HG03442 (cell line): ENCODE measurements around the gene HYAL3.

Experiments
- ATAC-seq: cut with Tn5 transposase; IDR thresholded peaks from one replicate; pipeline ENCODE4 v1.9.1; 2021; ENCODE audit warnings: mild to moderate bottlenecking, moderate library complexity; ENCODE audit not compliant: unreplicated experiment

The HYAL3 gene

GRCh38 chr3:50331364-50331907 is 32.2 kb upstream of the HYAL3 start:
- no peak for ATAC-seq

DNA sequence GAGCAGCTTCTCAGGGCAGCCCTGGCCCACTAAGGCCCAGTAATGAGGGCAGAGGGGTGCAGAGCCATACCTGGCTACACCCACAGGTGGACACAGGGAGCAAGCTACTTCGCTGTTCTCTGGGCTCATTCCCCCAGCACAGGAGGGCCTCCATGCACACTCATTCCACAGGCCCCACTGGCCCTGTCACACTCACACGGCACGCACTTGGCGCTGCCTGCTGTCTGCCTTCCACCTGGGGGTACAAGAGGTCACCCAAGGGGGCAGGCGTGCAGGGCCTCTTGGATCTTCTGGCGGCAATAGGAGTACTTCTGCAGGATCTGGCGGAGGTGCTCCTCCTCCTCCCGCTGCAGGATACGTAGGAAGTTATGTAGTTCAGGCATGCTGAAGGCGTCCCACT is 31.1 kb upstream of the HYAL3 start:
- no peak for ATAC-seq

- peak; percentile 87 for ATAC-seq
Observed at GRCh38 chr3:50327943-50328691, 28.9 kb upstream of the HYAL3 start, which contains the start of gene TUSC2. Gene TUSC2, minus strand, starts transcription at chr3:50328223. Its CDS starts 124 bp downstream, at chr3:50328099.

DNA sequence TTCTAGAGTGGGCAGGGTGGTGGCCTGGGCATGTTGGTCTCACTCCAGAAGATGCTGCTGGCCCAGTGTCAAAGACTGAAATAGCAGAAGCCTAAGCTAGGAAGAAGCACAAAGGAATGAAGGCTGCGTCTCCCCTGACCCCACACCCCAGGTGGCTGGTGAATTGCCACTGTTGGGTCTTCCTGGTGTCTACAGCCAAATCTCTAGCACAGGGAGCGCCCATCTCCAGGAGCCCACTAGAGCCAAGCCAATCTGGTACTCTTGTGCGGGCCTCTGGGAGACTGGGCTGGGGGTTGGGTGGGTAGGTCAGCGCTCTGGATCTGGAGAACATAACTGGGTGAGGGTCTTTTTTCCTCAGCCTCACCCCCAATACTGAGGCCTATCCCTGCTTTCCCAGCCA is 27.9 kb upstream of the HYAL3 start:
- ATAC-seq = no peak

DNA sequence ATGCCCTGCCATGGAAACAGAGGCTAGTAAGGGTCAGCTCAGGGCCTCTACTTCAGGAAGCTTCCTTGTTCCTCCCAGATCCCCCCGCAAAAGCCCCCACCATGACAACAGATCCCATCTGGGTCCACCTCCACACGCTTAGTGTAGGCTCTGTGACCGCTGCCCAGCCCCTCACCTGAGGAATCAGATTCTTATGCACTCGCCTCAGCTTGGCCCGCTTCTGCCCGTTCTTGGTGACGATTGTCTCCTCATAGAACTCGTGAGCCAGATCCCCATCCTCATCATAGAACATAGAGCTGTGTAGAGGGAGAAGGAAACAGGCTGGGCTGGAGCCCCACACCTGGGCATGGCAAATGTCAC is 27.0 kb upstream of the HYAL3 start:
- no peak for ATAC-seq

- ATAC-seq = no peak
Observed at GRCh38 chr3:50325497-50326181, 26.4 kb upstream of the HYAL3 start.

- ATAC-seq = no peak
Observed at GRCh38 chr3:50325113-50325480, 25.9 kb upstream of the HYAL3 start.

DNA sequence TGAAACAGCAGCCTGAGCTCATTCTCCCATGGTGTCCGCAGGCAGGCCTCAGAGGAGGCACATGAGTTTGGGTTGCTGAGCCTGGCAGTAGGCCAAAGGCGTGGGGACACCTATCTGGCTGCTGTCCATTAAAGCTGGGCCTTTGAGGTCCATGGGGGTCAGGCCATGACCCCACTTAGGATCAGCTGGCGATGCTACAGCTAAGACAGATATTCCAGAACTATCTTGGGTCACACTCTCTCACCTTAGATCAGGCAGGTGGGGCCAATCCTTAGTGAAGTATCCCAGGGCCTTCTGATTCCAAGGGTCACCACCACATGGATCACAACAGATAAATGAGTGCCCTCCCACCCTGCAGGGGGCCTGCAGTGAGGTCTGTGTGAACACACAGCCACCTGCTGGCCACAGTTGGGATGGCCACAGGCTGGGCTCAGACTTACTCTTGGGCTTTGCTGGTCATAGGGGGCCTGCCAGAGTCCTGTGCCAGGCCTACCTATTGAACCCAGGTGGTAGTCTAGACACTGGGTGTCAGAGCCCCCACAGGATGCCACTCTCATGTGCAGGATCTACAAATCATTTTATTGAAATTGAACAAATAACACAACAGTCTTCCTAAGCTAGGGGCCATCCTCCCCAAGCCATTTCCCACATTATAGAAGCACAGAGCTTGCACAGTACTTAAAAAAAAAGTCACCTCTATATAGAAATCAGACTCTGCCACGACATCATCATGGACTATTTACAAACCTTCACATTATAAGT is 25.3 kb upstream of the HYAL3 start:
- ATAC-seq = no peak

- ATAC-seq = no peak
Observed at GRCh38 chr3:50323614-50324199, 24.5 kb upstream of the HYAL3 start.

- ATAC-seq = no peak
Observed at GRCh38 chr3:50323092-50323600, 23.9 kb upstream of the HYAL3 start.

DNA sequence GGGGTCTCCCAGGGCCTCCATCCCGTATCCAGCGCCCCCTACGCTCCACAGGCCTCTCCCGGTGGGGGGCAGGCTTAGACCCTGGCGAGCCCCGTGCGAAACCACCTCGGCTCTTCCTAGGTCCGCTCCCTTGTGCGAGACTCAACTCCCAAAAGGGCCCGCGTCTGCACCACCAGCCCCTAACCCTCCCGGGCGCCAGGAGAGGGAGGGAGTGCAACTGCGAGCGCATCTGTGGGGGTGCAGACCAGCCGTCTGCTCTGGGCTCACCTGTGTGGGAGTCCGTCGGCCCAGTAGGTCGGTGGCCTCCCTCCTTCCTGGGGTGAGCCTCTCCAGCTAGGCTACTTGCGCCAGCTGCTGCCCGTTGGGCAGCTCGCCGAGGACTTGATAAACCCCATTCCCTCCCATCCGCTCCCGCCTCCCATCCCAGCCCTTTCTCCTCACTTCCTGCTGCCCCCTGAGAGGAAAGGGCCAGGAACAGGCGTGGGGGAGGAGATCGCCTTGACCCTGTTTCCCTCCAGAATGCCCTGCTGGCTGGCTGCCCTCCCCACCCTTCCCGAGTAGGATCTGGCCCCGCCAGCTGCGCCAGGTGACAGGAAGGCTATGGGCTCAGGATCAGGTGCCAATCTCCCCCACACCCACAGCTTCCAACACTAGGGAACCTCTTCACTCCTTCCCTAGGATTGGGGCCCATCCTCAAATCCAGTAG is 23.3 kb upstream of the HYAL3 start, which contains the start of gene HYAL2:
Gene HYAL2 (minus strand): TSS at position 360 of the 706 bp plus-strand sequence. CDS start 2,256 bp downstream, outside the sequence.
- no peak for ATAC-seq

GRCh38 chr3:50322115-50322385 is 22.8 kb upstream of the HYAL3 start:
- ATAC-seq = no peak

- ATAC-seq = peak; percentile 75
Observed at GRCh38 chr3:50321336-50322114, 22.3 kb upstream of the HYAL3 start.

DNA sequence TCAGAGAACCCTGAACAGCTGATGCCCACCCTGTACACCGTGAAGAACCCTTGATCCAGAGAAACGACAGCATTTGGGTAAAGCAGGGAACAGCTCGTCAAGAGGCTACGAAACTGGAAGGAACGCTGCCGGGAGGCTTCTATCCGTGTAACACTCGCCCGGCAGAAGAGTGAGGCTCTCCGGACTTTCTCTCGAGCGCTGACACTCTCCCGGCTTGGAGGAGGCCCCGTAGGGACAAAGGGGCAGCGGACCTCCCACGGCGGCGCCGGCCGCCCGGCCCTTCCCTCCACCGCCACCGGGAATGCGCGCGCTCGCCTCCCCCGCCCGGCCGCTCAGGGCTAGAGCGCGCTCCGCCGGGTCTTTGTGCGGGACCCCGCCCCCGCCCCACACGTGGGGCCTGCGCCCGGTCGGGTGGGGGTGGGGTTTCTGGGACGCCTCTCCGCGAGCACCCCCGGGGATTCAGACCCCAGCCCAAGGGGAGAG is 21.7 kb upstream of the HYAL3 start:
- peak; percentile 44 for ATAC-seq

GRCh38 chr3:50319894-50320625 is 20.9 kb upstream of the HYAL3 start:
- ATAC-seq = no peak

- ATAC-seq = no peak
Observed at GRCh38 chr3:50319181-50319893, 20.1 kb upstream of the HYAL3 start.

DNA sequence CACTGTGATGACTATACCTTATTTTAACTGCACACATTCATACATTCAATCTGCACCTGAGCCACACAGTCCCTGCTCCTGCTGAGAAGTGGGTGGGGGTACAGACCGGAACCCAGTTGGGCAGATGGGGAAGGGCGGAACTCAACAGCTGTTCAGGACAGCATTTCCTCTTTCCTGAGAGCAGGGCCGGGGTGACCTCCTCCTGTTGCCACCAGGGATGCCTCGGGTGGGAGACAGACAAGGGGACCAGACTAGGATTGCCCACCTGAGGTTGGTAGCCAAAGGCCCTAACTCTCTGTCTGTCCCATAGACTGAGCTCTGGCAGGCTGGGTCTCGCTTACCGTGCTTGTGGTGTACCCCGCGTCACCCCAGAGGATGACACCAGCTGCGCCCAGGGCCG is 19.4 kb upstream of the HYAL3 start:
- ATAC-seq = no peak

GRCh38 chr3:50318163-50318562 is 19.0 kb upstream of the HYAL3 start:
- no peak for ATAC-seq
